ENCODE results near the gene CARD11. TPM values are rescaled to one million over a fixed set of nuclear protein-coding genes. Genes with fewer than 3 reads are reported as not detected.
A peak's percentile ranks its signal among the peaks of the same experiment; 100 is the strongest.

Gene CARD11
- total RNA-seq, 2 experiments from 2014 or later, result 118 to 122 TPM

DNA sequence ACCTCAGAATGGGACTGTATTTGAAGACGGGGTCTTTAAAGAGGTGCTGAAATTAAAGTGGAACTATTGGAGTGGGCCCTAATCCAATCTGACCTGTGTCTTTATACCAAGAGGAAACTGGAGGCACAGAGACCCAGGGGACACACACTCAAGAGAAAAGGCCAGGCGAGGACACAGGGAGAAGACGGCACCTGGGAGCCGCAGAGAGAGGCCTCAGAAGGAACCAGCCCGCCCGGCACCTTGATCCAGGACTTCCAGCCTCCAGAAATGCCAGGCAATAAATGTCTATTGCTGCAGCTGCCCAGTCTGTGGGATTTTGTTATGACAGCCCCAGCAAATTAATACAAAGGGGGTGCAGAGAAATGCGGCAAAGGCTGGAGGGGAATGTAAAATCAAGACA lies 10.5 kb downstream of the CARD11 start:
- H3K4me1 Mint-ChIP-seq (ENCODE audit: low read depth), result peaks cover 71% of the 10 kb centered on the region
- intact Hi-C loops (cut with DNase I, micrococcal nuclease), result no loop called here
- H3K27ac ChIP-seq (ENCODE audit: low read depth in 1 of 2, low read length in 2 of 2), result no peak overlapping the region
- H3K9me3 ChIP-seq (ENCODE audit: control insufficient read depth in 1 of 2, insufficient read depth in 1 of 2, low read length in 2 of 2), result no peaks in the 10 kb centered on the region
- H3K27ac Mint-ChIP-seq, result peak overlapping the region; percentile 33
- DNase-seq (peak in 1 of 14 experiments; percentile 20), ATAC-seq (ENCODE audit: poor library complexity) (no peak)
- no peak overlapping the region for H3K4me3 Mint-ChIP-seq
- H3K4me3 ChIP-seq (ENCODE audit: low read length), result no peak overlapping the region
- no peaks in the 10 kb centered on the region for H3K27me3 Mint-ChIP-seq
- CTCF ChIA-PET, result no interaction called here
- POLR2A ChIA-PET, result no interaction called here
- H3K36me3 Mint-ChIP-seq (ENCODE audit: low read depth), result peaks cover 75% of the 10 kb centered on the region
- H3K27me3 ChIP-seq (ENCODE audit: control insufficient read depth in 1 of 2, insufficient read depth in 2 of 2, low read length in 2 of 2), result no peaks in the 10 kb centered on the region
- no peaks in the 10 kb centered on the region for H3K9me3 Mint-ChIP-seq
- H3K36me3 ChIP-seq (ENCODE audit: insufficient read depth, low read length), result peaks cover 36% of the 10 kb centered on the region
- TF ChIP-seq, protein P1, sequence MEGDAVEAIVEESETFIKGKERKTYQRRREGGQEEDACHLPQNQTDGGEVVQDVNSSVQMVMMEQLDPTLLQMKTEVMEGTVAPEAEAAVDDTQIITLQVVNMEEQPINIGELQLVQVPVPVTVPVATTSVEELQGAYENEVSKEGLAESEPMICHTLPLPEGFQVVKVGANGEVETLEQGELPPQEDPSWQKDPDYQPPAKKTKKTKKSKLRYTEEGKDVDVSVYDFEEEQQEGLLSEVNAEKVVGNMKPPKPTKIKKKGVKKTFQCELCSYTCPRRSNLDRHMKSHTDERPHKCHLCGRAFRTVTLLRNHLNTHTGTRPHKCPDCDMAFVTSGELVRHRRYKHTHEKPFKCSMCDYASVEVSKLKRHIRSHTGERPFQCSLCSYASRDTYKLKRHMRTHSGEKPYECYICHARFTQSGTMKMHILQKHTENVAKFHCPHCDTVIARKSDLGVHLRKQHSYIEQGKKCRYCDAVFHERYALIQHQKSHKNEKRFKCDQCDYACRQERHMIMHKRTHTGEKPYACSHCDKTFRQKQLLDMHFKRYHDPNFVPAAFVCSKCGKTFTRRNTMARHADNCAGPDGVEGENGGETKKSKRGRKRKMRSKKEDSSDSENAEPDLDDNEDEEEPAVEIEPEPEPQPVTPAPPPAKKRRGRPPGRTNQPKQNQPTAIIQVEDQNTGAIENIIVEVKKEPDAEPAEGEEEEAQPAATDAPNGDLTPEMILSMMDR (IDR thresholded peaks at IDR 0.05), result no peak
- H3K4me1 ChIP-seq (ENCODE audit: insufficient read depth, low read length), result peaks cover 47% of the 10 kb centered on the region

DNA sequence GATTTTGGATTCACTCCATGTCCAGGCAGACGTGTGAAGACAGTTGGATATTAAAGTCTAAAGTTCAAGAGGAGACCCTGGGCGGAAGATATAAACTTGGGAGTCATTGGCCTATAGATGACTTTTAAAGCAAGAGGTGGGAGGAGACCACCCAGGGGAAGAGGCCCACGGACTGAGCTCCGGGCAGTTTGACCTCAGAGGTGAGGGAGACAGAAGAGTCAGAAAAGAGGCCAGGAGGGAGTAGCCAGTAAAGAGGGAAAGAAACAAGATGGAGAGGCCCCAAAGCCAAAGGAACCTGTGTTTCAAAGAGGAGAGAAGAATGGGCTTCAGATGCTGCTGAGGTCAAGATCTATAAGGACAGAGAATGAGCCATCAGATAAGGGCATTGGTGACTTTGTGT lies 11.4 kb downstream of the CARD11 start:
- CTCF ChIA-PET, result no interaction called here
- POLR2A ChIA-PET, result no interaction called here
- TF ChIP-seq, protein P1 (IDR thresholded peaks at IDR 0.05), result no peak

DNA sequence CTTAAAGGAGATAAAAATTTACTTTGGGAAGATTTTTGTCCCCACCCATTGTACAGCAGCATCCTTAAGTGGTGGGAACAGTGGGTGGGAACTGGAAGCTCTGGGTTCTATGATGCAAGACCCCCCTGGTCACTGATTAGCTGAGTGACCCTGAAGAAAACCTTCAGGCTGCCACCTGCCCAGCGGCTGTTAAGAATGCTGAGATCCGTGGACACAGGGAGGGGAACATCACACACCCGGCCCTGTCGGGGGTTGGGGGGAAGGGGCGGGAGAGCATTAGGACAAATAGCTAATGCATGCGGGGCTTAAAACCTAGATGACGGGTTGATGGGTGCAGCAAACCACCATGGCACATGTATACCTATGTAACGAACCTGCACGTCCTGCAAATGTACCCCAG lies 14.5 kb downstream of the CARD11 start:
- Histone ChIP-seq H3K36me3 (ENCODE audit: insufficient read depth, low read length) (peaks cover 30% of the 10 kb centered on the region), H3K9me3 (ENCODE audit: control insufficient read depth in 1 of 2, insufficient read depth in 1 of 2, low read length in 2 of 2) (peaks cover 5 to 14% of the 10 kb centered on the region in 2 experiments), H3K4me1 (ENCODE audit: insufficient read depth, low read length) (peaks cover 31% of the 10 kb centered on the region), H3K27ac (ENCODE audit: low read depth in 1 of 2, low read length in 2 of 2) (no peak overlapping the region), H3K27me3 (ENCODE audit: control insufficient read depth in 1 of 2, insufficient read depth in 2 of 2, low read length in 2 of 2) (no peaks in the 10 kb centered on the region), H3K4me3 (ENCODE audit: low read length) (no peak overlapping the region)
- peak overlapping the region; percentile 93 for H3K27ac Mint-ChIP-seq
- intact Hi-C loops (cut with DNase I, micrococcal nuclease), result no loop called here
- TF ChIP-seq, protein P1 (IDR thresholded peaks at IDR 0.05), result no peak
- H3K9me3 Mint-ChIP-seq, result peaks cover 9% of the 10 kb centered on the region
- peaks cover 93% of the 10 kb centered on the region for H3K36me3 Mint-ChIP-seq (ENCODE audit: low read depth)
- peak overlapping the region; percentile 73 for H3K4me3 Mint-ChIP-seq
- CTCF ChIA-PET, result no interaction called here
- no peak for ATAC-seq (ENCODE audit: poor library complexity)
- H3K27me3 Mint-ChIP-seq, result no peaks in the 10 kb centered on the region
- POLR2A ChIA-PET, result no interaction called here
- H3K4me1 Mint-ChIP-seq (ENCODE audit: low read depth), result peaks cover 72% of the 10 kb centered on the region
- DNase-seq, result no peak

More for the DNA sequence above, 11.4 kb downstream of the CARD11 start:
- Histone ChIP-seq H3K36me3 (ENCODE audit: insufficient read depth, low read length) (peaks cover 34% of the 10 kb centered on the region), H3K27ac (ENCODE audit: low read depth in 1 of 2, low read length in 2 of 2) (no peak overlapping the region), H3K9me3 (ENCODE audit: control insufficient read depth in 1 of 2, insufficient read depth in 1 of 2, low read length in 2 of 2) (peaks cover 0 to 1% of the 10 kb centered on the region in 2 experiments), H3K4me1 (ENCODE audit: insufficient read depth, low read length) (peaks cover 44% of the 10 kb centered on the region), H3K27me3 (ENCODE audit: control insufficient read depth in 1 of 2, insufficient read depth in 2 of 2, low read length in 2 of 2) (no peaks in the 10 kb centered on the region), H3K4me3 (ENCODE audit: low read length) (no peak overlapping the region)
- Mint-ChIP-seq H3K27ac (peak overlapping the region; percentile 33), H3K27me3 (no peaks in the 10 kb centered on the region), H3K9me3 (peaks cover under 1% of the 10 kb centered on the region), H3K4me3 (no peak overlapping the region), H3K4me1 (ENCODE audit: low read depth) (peaks cover 73% of the 10 kb centered on the region), H3K36me3 (ENCODE audit: low read depth) (peaks cover 79% of the 10 kb centered on the region)
- ATAC-seq (ENCODE audit: poor library complexity) (no peak), DNase-seq (no peak)
- intact Hi-C loops (cut with DNase I, micrococcal nuclease), result no loop called here

Data from CD4-positive, alpha-beta T cell (primary cell).